Esophagus muscularis mucosa (tissue), 4 donors: ENCODE data around the gene CBLB. TPM values are rescaled to one million over a fixed set of nuclear protein-coding genes. Genes with fewer than 3 reads are reported as not detected.

Experiments
- DNase-seq: peaks from one replicate; pipeline ENCODE4 v3.0.0-alpha.2; 2017; ENCODE audit errors: extremely low spot score
- H3K27ac ChIP-seq, 4 donors: fragments of 200-600 bp; sonication (generic); replicated peaks in 1 of 4; 1 replicate in 3 of 4; 2 replicates in 1 of 4; pipeline ENCODE4 v1.5.1; 2016 to 2019; ENCODE audit warnings: mild to moderate bottlenecking in 1 of 4
- H3K27me3 ChIP-seq, 4 donors: fragments of 200-600 bp; sonication (generic); one replicate each; pipeline versions ENCODE4 v1.5.1 to v1.6.0; 2016 to 2019
- H3K36me3 ChIP-seq, 4 donors: fragments of 200-600 bp; sonication (generic); one replicate each; pipeline ENCODE4 v1.5.1; 2016 to 2019
- H3K4me1 ChIP-seq, 4 donors: fragments of 200-600 bp; sonication (generic); one replicate each; pipeline ENCODE4 v1.5.1; 2016 to 2019
- H3K4me3 ChIP-seq, 4 donors: fragments of 200-600 bp; sonication (generic); 1 replicate in 2 of 4; 2 replicates in 2 of 4; pipeline ENCODE4 v1.5.1; 2016 to 2019; ENCODE audit warnings: mild to moderate bottlenecking in 4 of 4, moderate library complexity in 1 of 4
- H3K9me3 ChIP-seq, 4 donors: fragments of 200-600 bp; sonication (generic); 1 replicate in 3 of 4; 2 replicates in 1 of 4; pipeline ENCODE4 v1.5.1; 2016 to 2019
- EP300 ChIP-seq: sonication (generic); formaldehyde crosslinking; IDR thresholded peaks from one replicate; pipeline ENCODE4 v1.6.1; 2017; ENCODE audit warnings: antibody characterized with exemption
- POLR2A ChIP-seq: fragments of 450-650 bp; IDR thresholded peaks from one replicate; pipeline ENCODE4 v1.6.1; 2017; ENCODE audit warnings: antibody characterized with exemption, moderate library complexity, mild to moderate bottlenecking, low read depth
- POLR2AphosphoS5 ChIP-seq, 2 donors: sonication (generic); formaldehyde crosslinking; IDR thresholded peaks; one replicate each; pipeline ENCODE4 v1.6.1; 2017; ENCODE audit warnings: antibody characterized with exemption in 2 of 2
- WGBS: methylation state at CpG from one replicate; pipeline ENCODE4 v1.1.5; 2018; 5-methylcytosine and 5-hydroxymethylcytosine counted together
- intact Hi-C: fragments of 100-400 bp; cut with DNase I; formaldehyde crosslinking; loops from one replicate; pipeline ENCODE4 v1.15.1; 2023
- total RNA-seq, 4 donors: library from RNA; depleted of rRNA; stranded (reverse); fragments of >200 nt; gene quantifications; one replicate each; pipeline versions ENCODE4 v1.1.0 to v1.2.1, GENCODE V29; 2016
- TF ChIP-seq, protein P1 (sequence below), 3 experiments: fragments of 200-600 bp in 2 of 3; fragments of 450-650 bp in 1 of 3; sonication (generic) in 2 of 3; IDR thresholded peaks; one replicate each; pipeline ENCODE4 v1.5.1; 2017 to 2019; ENCODE audit warnings: antibody characterized with exemption in 3 of 3, mild to moderate bottlenecking in 2 of 3, moderate library complexity in 1 of 3

The CBLB gene
- total RNA-seq, 4 donors from 2014 or later, result 20.7 to 35.7 (median 26.2) TPM

- no peak for DNase-seq
- Histone ChIP-seq H3K4me3 (no peak overlapping the region), H3K27me3 (no peaks in the 10 kb centered on the region), H3K9me3 (no peaks in the 10 kb centered on the region), H3K36me3 (no peaks in the 10 kb centered on the region), H3K27ac (no peak overlapping the region), H3K4me1 (peaks cover 0 to 8% (median 0%) of the 10 kb centered on the region in 4 donors)
- TF ChIP-seq POLR2A (no peak), POLR2AphosphoS5 (IDR thresholded peaks at IDR 0.05) (no peak), EP300 (no peak)
- TF ChIP-seq, protein P1, sequence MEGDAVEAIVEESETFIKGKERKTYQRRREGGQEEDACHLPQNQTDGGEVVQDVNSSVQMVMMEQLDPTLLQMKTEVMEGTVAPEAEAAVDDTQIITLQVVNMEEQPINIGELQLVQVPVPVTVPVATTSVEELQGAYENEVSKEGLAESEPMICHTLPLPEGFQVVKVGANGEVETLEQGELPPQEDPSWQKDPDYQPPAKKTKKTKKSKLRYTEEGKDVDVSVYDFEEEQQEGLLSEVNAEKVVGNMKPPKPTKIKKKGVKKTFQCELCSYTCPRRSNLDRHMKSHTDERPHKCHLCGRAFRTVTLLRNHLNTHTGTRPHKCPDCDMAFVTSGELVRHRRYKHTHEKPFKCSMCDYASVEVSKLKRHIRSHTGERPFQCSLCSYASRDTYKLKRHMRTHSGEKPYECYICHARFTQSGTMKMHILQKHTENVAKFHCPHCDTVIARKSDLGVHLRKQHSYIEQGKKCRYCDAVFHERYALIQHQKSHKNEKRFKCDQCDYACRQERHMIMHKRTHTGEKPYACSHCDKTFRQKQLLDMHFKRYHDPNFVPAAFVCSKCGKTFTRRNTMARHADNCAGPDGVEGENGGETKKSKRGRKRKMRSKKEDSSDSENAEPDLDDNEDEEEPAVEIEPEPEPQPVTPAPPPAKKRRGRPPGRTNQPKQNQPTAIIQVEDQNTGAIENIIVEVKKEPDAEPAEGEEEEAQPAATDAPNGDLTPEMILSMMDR (IDR thresholded peaks at IDR 0.05), result no peak
- intact Hi-C loops, result no loop called here
- WGBS, result 83% methylated on average over 17 of the region's 17 CpGs
These were observed 260.2 kb downstream of the CBLB start for GRCh38 chr3:105608623-105609022.

DNA sequence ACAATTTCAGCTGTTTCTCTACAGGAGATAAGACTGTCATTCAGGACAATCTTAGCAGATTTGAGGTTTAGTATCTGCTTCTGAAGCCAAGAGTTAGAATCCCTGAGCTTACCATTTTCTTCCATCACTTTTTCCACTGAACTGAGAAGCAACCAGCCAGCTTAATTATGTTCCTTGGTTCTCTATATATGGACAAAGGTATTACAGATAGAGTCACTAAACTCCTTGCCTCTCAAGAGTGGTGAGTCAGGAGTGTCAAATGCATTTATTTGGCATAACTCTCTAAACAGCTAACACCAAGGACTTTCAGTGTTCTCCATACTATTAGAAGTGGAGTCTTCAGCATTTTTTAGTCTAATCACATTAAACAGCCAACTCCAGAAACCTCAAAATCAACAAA is 262.8 kb downstream of the CBLB start:
- Histone ChIP-seq H3K27me3 (no peaks in the 10 kb centered on the region), H3K27ac (no peak overlapping the region), H3K9me3 (no peaks in the 10 kb centered on the region), H3K4me3 (no peak overlapping the region), H3K36me3 (no peaks in the 10 kb centered on the region), H3K4me1 (no peaks in the 10 kb centered on the region)
- TF ChIP-seq POLR2A (no peak), EP300 (no peak), POLR2AphosphoS5 (IDR thresholded peaks at IDR 0.05) (no peak)
- TF ChIP-seq, protein P1 (IDR thresholded peaks at IDR 0.05), result no peak
- intact Hi-C loops, result no loop called here
- DNase-seq, result no peak
